Measurements from ENCODE around the gene KCNIP2.

Gene KCNIP2

DNA sequence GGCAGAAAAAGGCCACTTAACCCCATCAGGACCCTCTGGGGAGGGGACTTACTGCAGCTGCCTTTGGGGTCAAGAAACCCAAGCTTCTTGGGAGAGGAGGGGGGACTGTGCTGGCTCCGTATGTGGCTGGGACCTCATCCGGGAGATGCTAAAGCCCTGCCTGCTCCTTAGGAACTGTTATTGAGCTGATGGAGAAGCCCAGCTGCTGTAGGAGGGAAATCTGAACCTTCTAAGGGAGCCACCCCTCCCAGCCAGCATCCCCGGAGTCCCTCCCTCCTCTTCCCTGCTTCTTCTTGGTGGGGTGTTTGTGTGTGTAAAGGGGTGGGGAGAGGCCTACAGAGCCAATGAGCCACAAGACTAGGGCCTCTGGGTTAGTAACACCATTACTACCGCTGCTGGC, 8.2 kb downstream of the KCNIP2 start:
- no peak for TF ChIP-seq CTCF (IDR thresholded peaks at IDR 0.05; ENCODE audit: insufficient read depth, low read depth, low read length, missing control alignments)
- DNase-seq (ENCODE audit: low read depth) = no peak
- H3K4me3 ChIP-seq (ENCODE audit: low read depth, low read length) = no peak overlapping the region

GRCh38 chr10:101834341-101834740, 9.3 kb downstream of the KCNIP2 start:
- H3K4me3 ChIP-seq (ENCODE audit: low read depth, low read length) = no peak overlapping the region
- DNase-seq (ENCODE audit: low read depth) = no peak
- no peak for TF ChIP-seq CTCF (IDR thresholded peaks at IDR 0.05; ENCODE audit: insufficient read depth, low read depth, low read length, missing control alignments)

DNA sequence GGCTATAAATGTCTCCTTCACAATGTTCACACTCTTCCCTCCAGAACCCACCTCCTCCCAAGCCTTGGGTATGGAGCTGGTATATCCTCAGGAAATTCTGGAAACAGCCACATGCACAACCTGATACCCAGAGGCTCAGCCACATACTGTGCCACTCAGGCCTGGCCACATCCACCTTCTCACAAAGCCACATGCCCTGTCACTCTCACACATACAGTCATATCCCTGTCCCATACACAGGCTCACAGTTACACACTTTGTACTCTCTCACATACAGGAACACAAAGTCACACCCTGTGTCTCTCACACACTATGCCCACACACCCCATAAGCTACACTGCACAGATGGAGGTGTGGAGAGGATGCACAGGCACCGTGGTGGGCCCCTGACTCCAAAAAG, 10.1 kb downstream of the KCNIP2 start:
- TF ChIP-seq CTCF (IDR thresholded peaks at IDR 0.05; ENCODE audit: insufficient read depth, low read depth, low read length, missing control alignments) = no peak
- no peak overlapping the region for H3K4me3 ChIP-seq (ENCODE audit: low read depth, low read length)

GRCh38 chr10:101832325-101832771, 11.3 kb downstream of the KCNIP2 start:
- no peak for DNase-seq (ENCODE audit: low read depth)
- H3K4me3 ChIP-seq (ENCODE audit: low read depth, low read length) = no peak overlapping the region
- TF ChIP-seq CTCF (IDR thresholded peaks at IDR 0.05; ENCODE audit: insufficient read depth, low read depth, low read length, missing control alignments) = no peak

More for the DNA sequence above, 10.1 kb downstream of the KCNIP2 start:
- DNase-seq (ENCODE audit: low read depth) = no peak

GRCh38 chr10:101831169-101831811, 12.3 kb downstream of the KCNIP2 start:
- peak overlapping the region; percentile 65 for H3K4me3 ChIP-seq (ENCODE audit: low read depth, low read length)
- DNase-seq (ENCODE audit: low read depth) = no peak
- no peak for TF ChIP-seq CTCF (IDR thresholded peaks at IDR 0.05; ENCODE audit: insufficient read depth, low read depth, low read length, missing control alignments)

DNA sequence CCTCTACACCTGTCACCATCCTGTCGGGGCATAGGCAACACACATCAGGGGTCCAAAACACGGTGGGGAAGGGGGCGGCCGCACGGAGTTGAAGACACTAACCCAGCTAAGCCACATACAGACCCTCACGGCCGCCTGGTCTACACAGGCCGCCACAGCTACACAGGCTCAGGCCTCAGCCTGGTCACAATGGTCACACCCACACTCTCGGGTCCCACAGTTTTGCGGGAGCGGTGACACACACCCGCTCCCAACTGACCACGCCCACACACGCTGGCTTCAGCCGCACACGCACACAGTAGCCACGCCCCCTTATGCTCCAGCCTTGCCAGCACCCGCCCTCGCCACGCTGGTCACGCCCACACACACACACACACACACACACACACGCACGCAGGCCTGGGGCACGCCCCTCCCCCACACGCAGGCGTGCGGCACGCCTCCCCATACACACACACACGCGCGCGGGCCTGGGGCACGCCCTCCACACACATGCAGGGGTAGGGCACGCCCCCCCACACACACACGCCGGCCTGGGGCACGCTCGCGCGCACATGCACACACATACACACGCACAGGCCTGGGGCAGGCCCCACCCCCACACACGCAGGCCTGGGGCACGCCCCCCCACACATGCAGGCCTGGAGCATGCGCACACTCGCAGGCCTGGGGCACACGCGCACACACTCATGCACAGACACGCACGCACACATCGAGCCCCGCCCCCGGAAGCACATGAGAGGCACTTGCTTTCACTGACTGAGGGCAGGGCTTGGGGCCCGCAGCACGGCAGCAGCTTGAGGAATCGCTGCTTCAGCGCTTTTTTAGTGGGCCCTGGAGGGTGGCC, 13.1 kb downstream of the KCNIP2 start:
- peak; percentile 96 for DNase-seq (ENCODE audit: low read depth)
- peak overlapping the region; percentile 65 for H3K4me3 ChIP-seq (ENCODE audit: low read depth, low read length)
- TF ChIP-seq CTCF (IDR thresholded peaks at IDR 0.05; ENCODE audit: insufficient read depth, low read depth, low read length, missing control alignments) = no peak
